Cardiac septum (tissue), 1 donor: Measurements from ENCODE around the gene SSR3. TPM values are rescaled to one million over a fixed set of nuclear protein-coding genes. Genes with fewer than 3 reads are reported as not detected.
"Not testable (repeated sequence)": the region's sequence is repeated elsewhere in the genome, so short reads cannot be mapped to it uniquely, and the experiment has no call there.

Source experiments
- DNase-seq: peaks from one replicate; pipeline ENCODE4 v3.0.0-alpha.2; 2020; ENCODE audit warnings: low spot score
- intact Hi-C: fragments of 100-400 bp; cut with DNase I; formaldehyde crosslinking; loops from one replicate; pipeline ENCODE4 v1.14.0; 2022
- total RNA-seq: library from RNA; stranded (reverse); fragmentation: NEBNext Ultra II Directional; extraction: Animal tissue kit (Norgen Biotek cat#: 25700); gene quantifications from one replicate; pipeline ENCODE4 v1.2.1, GENCODE V29; 2021
- donor health status: DM: no; HTN: no; CAD: no.

SSR3 gene
- total RNA-seq, 1 donor from 2014 or later: 155 TPM

GRCh38 chr3:156577736-156578135 is 22.8 kb upstream of the SSR3 start:
- intact Hi-C loops: no loop called here

GRCh38 chr3:156576651-156577348 is 21.9 kb upstream of the SSR3 start:
- DNase-seq: no peak
- intact Hi-C loops: no loop called here

More at GRCh38 chr3:156577736-156578135, 22.8 kb upstream of the SSR3 start:
- no peak for DNase-seq

GRCh38 chr3:156576051-156576450 is 21.1 kb upstream of the SSR3 start:
- DNase-seq: no peak
- intact Hi-C loops: no loop called here

GRCh38 chr3:156575641-156576040 is 20.7 kb upstream of the SSR3 start:
- DNase-seq: no peak
- intact Hi-C loops: no loop called here

- DNase-seq, intact Hi-C loops: not testable (repeated sequence)
These were observed 15.0 kb upstream of the SSR3 start for GRCh38 chr3:156569881-156570280.

GRCh38 chr3:156569016-156569415 is 14.1 kb upstream of the SSR3 start:
- intact Hi-C loops, DNase-seq: not testable (repeated sequence)

GRCh38 chr3:156563900-156564682 is 9.2 kb upstream of the SSR3 start:
- DNase-seq: no peak
- intact Hi-C loops: no loop called here

GRCh38 chr3:156562486-156562885 is 7.6 kb upstream of the SSR3 start:
- intact Hi-C loops, DNase-seq: not testable (repeated sequence)

- intact Hi-C loops: no loop called here
- no peak for DNase-seq
These were observed 6.6 kb upstream of the SSR3 start for GRCh38 chr3:156561533-156561932.

- intact Hi-C loops: loop anchor here (5.0 kb wide), 2 partner anchors 113 to 528 kb away; partner anchors contain the start of gene TIPARP
- no peak for DNase-seq
These were observed 4.4 kb upstream of the SSR3 start for GRCh38 chr3:156559321-156559720.

GRCh38 chr3:156558389-156558788 is 3.5 kb upstream of the SSR3 start:
- no peak for DNase-seq
- intact Hi-C loops: loop anchor here (5.0 kb wide), 2 partner anchors 114 to 529 kb away; partner anchors contain the start of gene TIPARP

- intact Hi-C loops: loop anchor here (5.0 kb wide), 1 partner anchor 263 kb away; no protein-coding TSS in a partner anchor
- no peak for DNase-seq
These were observed 439 bp downstream of the SSR3 start for GRCh38 chr3:156554515-156554841.

- intact Hi-C loops: loop anchor here (5.0 kb wide), 1 partner anchor 263 kb away; no protein-coding TSS in a partner anchor
- no peak for DNase-seq
These were observed 1.1 kb downstream of the SSR3 start for GRCh38 chr3:156553705-156554356.

- intact Hi-C loops: loop anchor here (5.0 kb wide), 1 partner anchor 264 kb away; no protein-coding TSS in a partner anchor
These were observed 1.9 kb downstream of the SSR3 start for GRCh38 chr3:156552973-156553372.

GRCh38 chr3:156551746-156552145 is 3.2 kb downstream of the SSR3 start:
- intact Hi-C loops: loop anchor here (5.0 kb wide), 1 partner anchor 266 kb away; no protein-coding TSS in a partner anchor

More at GRCh38 chr3:156552973-156553372, 1.9 kb downstream of the SSR3 start:
- DNase-seq: no peak

GRCh38 chr3:156551261-156551660 is 3.7 kb downstream of the SSR3 start:
- intact Hi-C loops: loop anchor here (5.0 kb wide), 1 partner anchor 266 kb away; no protein-coding TSS in a partner anchor

More at GRCh38 chr3:156551746-156552145, 3.2 kb downstream of the SSR3 start:
- DNase-seq: no peak

GRCh38 chr3:156548902-156549301 is 6.0 kb downstream of the SSR3 start:
- intact Hi-C loops: no loop called here
- no peak for DNase-seq

More at GRCh38 chr3:156551261-156551660, 3.7 kb downstream of the SSR3 start:
- DNase-seq: no peak

GRCh38 chr3:156548041-156548687 is 6.8 kb downstream of the SSR3 start:
- intact Hi-C loops: no loop called here
- DNase-seq: no peak

GRCh38 chr3:156547637-156548036 is 7.3 kb downstream of the SSR3 start:
- intact Hi-C loops: no loop called here
- DNase-seq: no peak
